ENCODE data around the gene ENDOV.
"Not testable (repeated sequence)": the region's sequence is repeated elsewhere in the genome, so short reads cannot be mapped to it uniquely, and the experiment has no call there.

ENDOV gene

GRCh38 chr17:80410441-80411087, 4.4 kb upstream of the ENDOV start:
- H2AFZ ChIP-seq (ENCODE audit: low read depth, low read length); H3K9me3 ChIP-seq (ENCODE audit: low read length); H3K27me3 ChIP-seq (ENCODE audit: insufficient read depth, low read length); H3K36me3 ChIP-seq (ENCODE audit: insufficient read depth, low read length); H3K4me3 ChIP-seq (ENCODE audit: low read length): not testable (repeated sequence)
- H3K4me1 ChIP-seq (ENCODE audit: insufficient read depth, low read length), result peaks cover 12% of the 10 kb centered on the region

- Histone ChIP-seq H3K36me3 (ENCODE audit: insufficient read depth, low read length) (peaks cover 18% of the 10 kb centered on the region), H2AFZ (ENCODE audit: low read depth, low read length) (peak overlapping the region; percentile 88), H3K4me3 (ENCODE audit: low read length) (peak overlapping the region; percentile 90), H3K9me3 (ENCODE audit: low read length) (no peaks in the 10 kb centered on the region), H3K4me1 (ENCODE audit: insufficient read depth, low read length) (peaks cover 17% of the 10 kb centered on the region), H3K27me3 (ENCODE audit: insufficient read depth, low read length) (no peaks in the 10 kb centered on the region)
Measured at GRCh38 chr17:80413771-80414507, 1.0 kb upstream of the ENDOV start.

- Histone ChIP-seq H3K27me3 (ENCODE audit: insufficient read depth, low read length) (no peaks in the 10 kb centered on the region), H3K4me1 (ENCODE audit: insufficient read depth, low read length) (peaks cover 17% of the 10 kb centered on the region), H2AFZ (ENCODE audit: low read depth, low read length) (peak overlapping the region; percentile 88), H3K9me3 (ENCODE audit: low read length) (no peaks in the 10 kb centered on the region), H3K36me3 (ENCODE audit: insufficient read depth, low read length) (peaks cover 21% of the 10 kb centered on the region), H3K4me3 (ENCODE audit: low read length) (peak overlapping the region; percentile 90)
Measured at GRCh38 chr17:80414508-80414802, 512 bp upstream of the ENDOV start.

GRCh38 chr17:80415626-80416137, 715 bp downstream of the ENDOV start:
- H3K4me3 ChIP-seq (ENCODE audit: low read length), result peak overlapping the region; percentile 90
- H2AFZ ChIP-seq (ENCODE audit: low read depth, low read length), result peak overlapping the region; percentile 88
- peaks cover 23% of the 10 kb centered on the region for H3K36me3 ChIP-seq (ENCODE audit: insufficient read depth, low read length)
- no peaks in the 10 kb centered on the region for H3K9me3 ChIP-seq (ENCODE audit: low read length)
- H3K4me1 ChIP-seq (ENCODE audit: insufficient read depth, low read length), result peaks cover 17% of the 10 kb centered on the region
- no peaks in the 10 kb centered on the region for H3K27me3 ChIP-seq (ENCODE audit: insufficient read depth, low read length)

- H3K4me3 ChIP-seq (ENCODE audit: low read length), result peak overlapping the region; percentile 90
- no peak overlapping the region for H2AFZ ChIP-seq (ENCODE audit: low read depth, low read length)
- peaks cover 23% of the 10 kb centered on the region for H3K36me3 ChIP-seq (ENCODE audit: insufficient read depth, low read length)
- peaks cover 17% of the 10 kb centered on the region for H3K4me1 ChIP-seq (ENCODE audit: insufficient read depth, low read length)
- no peaks in the 10 kb centered on the region for H3K27me3 ChIP-seq (ENCODE audit: insufficient read depth, low read length)
- no peaks in the 10 kb centered on the region for H3K9me3 ChIP-seq (ENCODE audit: low read length)
Measured at GRCh38 chr17:80416260-80416939, 1.4 kb downstream of the ENDOV start.

- Histone ChIP-seq H2AFZ (ENCODE audit: low read depth, low read length) (no peak overlapping the region), H3K27me3 (ENCODE audit: insufficient read depth, low read length) (no peaks in the 10 kb centered on the region), H3K9me3 (ENCODE audit: low read length) (no peaks in the 10 kb centered on the region), H3K4me3 (ENCODE audit: low read length) (no peak overlapping the region), H3K36me3 (ENCODE audit: insufficient read depth, low read length) (peaks cover 23% of the 10 kb centered on the region), H3K4me1 (ENCODE audit: insufficient read depth, low read length) (peaks cover 17% of the 10 kb centered on the region)
Measured at GRCh38 chr17:80416940-80417293, 1.9 kb downstream of the ENDOV start.

GRCh38 chr17:80418589-80418988, 3.6 kb downstream of the ENDOV start:
- H3K4me3 ChIP-seq (ENCODE audit: low read length), result no peak overlapping the region
- peaks cover 23% of the 10 kb centered on the region for H3K36me3 ChIP-seq (ENCODE audit: insufficient read depth, low read length)
- no peaks in the 10 kb centered on the region for H3K9me3 ChIP-seq (ENCODE audit: low read length)
- H3K4me1 ChIP-seq (ENCODE audit: insufficient read depth, low read length), result peaks cover 15% of the 10 kb centered on the region
- H2AFZ ChIP-seq (ENCODE audit: low read depth, low read length), result no peak overlapping the region
- H3K27me3 ChIP-seq (ENCODE audit: insufficient read depth, low read length), result no peaks in the 10 kb centered on the region

- peaks cover 23% of the 10 kb centered on the region for H3K36me3 ChIP-seq (ENCODE audit: insufficient read depth, low read length)
- H2AFZ ChIP-seq (ENCODE audit: low read depth, low read length), result no peak overlapping the region
- H3K4me1 ChIP-seq (ENCODE audit: insufficient read depth, low read length), result peaks cover 8% of the 10 kb centered on the region
- H3K9me3 ChIP-seq (ENCODE audit: low read length), result no peaks in the 10 kb centered on the region
- no peaks in the 10 kb centered on the region for H3K27me3 ChIP-seq (ENCODE audit: insufficient read depth, low read length)
- no peak overlapping the region for H3K4me3 ChIP-seq (ENCODE audit: low read length)
Measured at GRCh38 chr17:80419255-80419654, 4.3 kb downstream of the ENDOV start.

GRCh38 chr17:80421381-80422090, 6.6 kb downstream of the ENDOV start:
- no peak overlapping the region for H3K4me3 ChIP-seq (ENCODE audit: low read length)
- peaks cover under 1% of the 10 kb centered on the region for H3K4me1 ChIP-seq (ENCODE audit: insufficient read depth, low read length)
- no peaks in the 10 kb centered on the region for H3K27me3 ChIP-seq (ENCODE audit: insufficient read depth, low read length)
- no peak overlapping the region for H2AFZ ChIP-seq (ENCODE audit: low read depth, low read length)
- peaks cover 23% of the 10 kb centered on the region for H3K36me3 ChIP-seq (ENCODE audit: insufficient read depth, low read length)
- no peaks in the 10 kb centered on the region for H3K9me3 ChIP-seq (ENCODE audit: low read length)

GRCh38 chr17:80422276-80422675, 7.3 kb downstream of the ENDOV start:
- Histone ChIP-seq H3K36me3 (ENCODE audit: insufficient read depth, low read length) (peaks cover 18% of the 10 kb centered on the region), H3K4me3 (ENCODE audit: low read length) (no peak overlapping the region), H3K9me3 (ENCODE audit: low read length) (no peaks in the 10 kb centered on the region), H3K27me3 (ENCODE audit: insufficient read depth, low read length) (no peaks in the 10 kb centered on the region), H2AFZ (ENCODE audit: low read depth, low read length) (no peak overlapping the region), H3K4me1 (ENCODE audit: insufficient read depth, low read length) (peaks cover 3% of the 10 kb centered on the region)

- peaks cover 3% of the 10 kb centered on the region for H3K4me1 ChIP-seq (ENCODE audit: insufficient read depth, low read length)
- no peak overlapping the region for H3K4me3 ChIP-seq (ENCODE audit: low read length)
- peaks cover 12% of the 10 kb centered on the region for H3K36me3 ChIP-seq (ENCODE audit: insufficient read depth, low read length)
- H2AFZ ChIP-seq (ENCODE audit: low read depth, low read length), result no peak overlapping the region
- H3K27me3 ChIP-seq (ENCODE audit: insufficient read depth, low read length), result no peaks in the 10 kb centered on the region
- H3K9me3 ChIP-seq (ENCODE audit: low read length), result no peaks in the 10 kb centered on the region
Measured at GRCh38 chr17:80422981-80423380, 8.0 kb downstream of the ENDOV start.

- Histone ChIP-seq H3K9me3 (ENCODE audit: low read length) (no peaks in the 10 kb centered on the region), H3K36me3 (ENCODE audit: insufficient read depth, low read length) (peaks cover 5% of the 10 kb centered on the region), H2AFZ (ENCODE audit: low read depth, low read length) (no peak overlapping the region)
Measured at GRCh38 chr17:80423536-80424225, 8.7 kb downstream of the ENDOV start.

More at GRCh38 chr17:80423536-80424225, 8.7 kb downstream of the ENDOV start:
- H3K4me3 ChIP-seq (ENCODE audit: low read length), result no peak overlapping the region
- H3K4me1 ChIP-seq (ENCODE audit: insufficient read depth, low read length), result peaks cover 3% of the 10 kb centered on the region
- H3K27me3 ChIP-seq (ENCODE audit: insufficient read depth, low read length), result no peaks in the 10 kb centered on the region
